Keratinocyte (primary cell): ENCODE data around the gene MPC1.

Source experiments
- CTCF ChIP-seq, 3 experiments: IDR thresholded peaks in 1 of 3; conservative IDR thresholded peaks in 1 of 3; optimal IDR thresholded peaks in 1 of 3; 2 replicates in 2 of 3; 3 replicates in 1 of 3; pipeline versions ENCODE3 to v1.5.1; 2011; ENCODE audit warnings: low read length in 3 of 3, mild to moderate bottlenecking in 3 of 3, moderate library complexity in 2 of 3, control low read depth in 1 of 3, inconsistent platforms in 1 of 3; ENCODE audit not compliant: insufficient read depth in 2 of 3; ENCODE audit errors: extremely low read depth in 1 of 3
- EZH2 ChIP-seq: IDR thresholded peaks from one replicate; pipeline ENCODE4 v1.6.1; 2012; ENCODE audit warnings: inconsistent platforms, mild to moderate bottlenecking, low read length, moderate library complexity

- TF ChIP-seq CTCF (optimal IDR thresholded peaks at IDR 0.05 in 1 of 3, IDR thresholded peaks at IDR 0.05 in 1 of 3, conservative IDR thresholded peaks at IDR 0.05 in 1 of 3; ENCODE audit: extremely low read depth in 1 of 3, insufficient read depth in 2 of 3, low read length in 3 of 3) = no peak
- no peak for TF ChIP-seq EZH2
Measured at GRCh38 chr6:166354965-166355364, 27.8 kb downstream of the MPC1 start.
